Fibroblast of lung (primary cell): ENCODE measurements around the gene ANAPC2. TPM values are rescaled to one million over a fixed set of nuclear protein-coding genes. Genes with fewer than 3 reads are reported as not detected.

Source experiments
- DNase-seq, 2 donors: peaks; one replicate each; pipeline versions ENCODE4 v3.0.0 to v3.0.0-alpha.2; 2010; ENCODE audit warnings: low read depth in 2 of 2
- H2AFZ ChIP-seq: 2 replicates; pipeline ENCODE4 v1.5.1; 2012; ENCODE audit warnings: low read length, control low read depth, inconsistent platforms
- H3K27ac ChIP-seq: 2 replicates; pipeline ENCODE4 v1.5.1; 2011; ENCODE audit warnings: low read length, control low read depth; ENCODE audit not compliant: insufficient read depth
- H3K27me3 ChIP-seq: 2 replicates; pipeline ENCODE4 v1.5.1; 2011; ENCODE audit warnings: mild to moderate bottlenecking, low read length; ENCODE audit not compliant: control insufficient read depth, insufficient read depth
- H3K36me3 ChIP-seq: 2 replicates; pipeline ENCODE4 v1.5.1; 2011; ENCODE audit warnings: low read length; ENCODE audit not compliant: control insufficient read depth, insufficient read depth
- H3K4me1 ChIP-seq: 2 replicates; pipeline ENCODE4 v1.5.1; 2011; ENCODE audit warnings: low read length; ENCODE audit not compliant: control insufficient read depth, insufficient read depth; ENCODE audit errors: extremely low read depth
- H3K4me2 ChIP-seq: 2 replicates; pipeline ENCODE4 v1.5.1; 2011; ENCODE audit warnings: low read length, control low read depth; ENCODE audit not compliant: insufficient read depth; ENCODE audit errors: extremely low read depth
- H3K4me3 ChIP-seq, 4 experiments: fragments of 200-600 bp in 1 of 4; sonication (generic) in 1 of 4; replicated peaks in 1 of 4; 2 replicates each; pipeline ENCODE4 v1.5.1; 2011 to 2016; ENCODE audit warnings: low read length in 4 of 4, low read depth in 3 of 4, mild to moderate bottlenecking in 3 of 4, control low read depth in 2 of 4, inconsistent platforms in 1 of 4, mixed read lengths in 1 of 4; ENCODE audit not compliant: insufficient read depth in 1 of 4; ENCODE audit errors: control extremely low read depth in 1 of 4
- H3K79me2 ChIP-seq: 2 replicates; pipeline ENCODE4 v1.5.1; 2012; ENCODE audit warnings: mild to moderate bottlenecking, low read length, inconsistent platforms; ENCODE audit not compliant: control insufficient read depth, insufficient read depth
- H3K9ac ChIP-seq: 2 replicates; pipeline ENCODE4 v1.5.1; 2011; ENCODE audit warnings: mild to moderate bottlenecking, low read length, control low read depth; ENCODE audit not compliant: insufficient read depth
- H3K9me3 ChIP-seq: 2 replicates; pipeline ENCODE4 v1.5.1; 2012; ENCODE audit warnings: low read depth, low read length; ENCODE audit not compliant: control insufficient read depth, insufficient read depth
- H4K20me1 ChIP-seq: 2 replicates; pipeline ENCODE4 v1.5.1; 2011; ENCODE audit warnings: low read length; ENCODE audit not compliant: control insufficient read depth, insufficient read depth; ENCODE audit errors: extremely low read depth
- EZH2 ChIP-seq: IDR thresholded peaks from 2 replicates; pipeline ENCODE4 v1.5.1; 2012; ENCODE audit warnings: low read length, control low read depth, mild to moderate bottlenecking; ENCODE audit errors: missing control alignments
- polyA plus RNA-seq, 2 donors: library from polyadenylated mRNA; depleted of rRNA in 1 of 2; stranded (reverse) in 1 of 2; unstranded in 1 of 2; fragments of >200 nt; gene quantifications; 2 replicates each; pipeline ENCODE4 v1.2.1, GENCODE V29; 2011 to 2012; ENCODE audit warnings: missing spikeins in 1 of 2
- total RNA-seq: library from RNA; depleted of rRNA; stranded (reverse); fragments of >200 nt; gene quantifications from 2 replicates; pipeline ENCODE4 v1.2.1, GENCODE V29; 2014
- TF ChIP-seq, protein P1 (sequence below), 2 donors: IDR thresholded peaks in 1 of 2; conservative IDR thresholded peaks in 1 of 2; 1 replicate in 1 of 2; 2 replicates in 1 of 2; pipeline ENCODE4 v1.5.1; 2011 to 2012; ENCODE audit warnings: low read length in 2 of 2, control low read depth in 1 of 2, inconsistent platforms in 1 of 2, low read depth in 1 of 2, mild to moderate bottlenecking in 1 of 2

ANAPC2 gene
- total and polyA plus RNA-seq, 2 donors (not counting 1 experiment from before 2014, with no cell fraction given): 9.1 to 18.0 TPM

DNA sequence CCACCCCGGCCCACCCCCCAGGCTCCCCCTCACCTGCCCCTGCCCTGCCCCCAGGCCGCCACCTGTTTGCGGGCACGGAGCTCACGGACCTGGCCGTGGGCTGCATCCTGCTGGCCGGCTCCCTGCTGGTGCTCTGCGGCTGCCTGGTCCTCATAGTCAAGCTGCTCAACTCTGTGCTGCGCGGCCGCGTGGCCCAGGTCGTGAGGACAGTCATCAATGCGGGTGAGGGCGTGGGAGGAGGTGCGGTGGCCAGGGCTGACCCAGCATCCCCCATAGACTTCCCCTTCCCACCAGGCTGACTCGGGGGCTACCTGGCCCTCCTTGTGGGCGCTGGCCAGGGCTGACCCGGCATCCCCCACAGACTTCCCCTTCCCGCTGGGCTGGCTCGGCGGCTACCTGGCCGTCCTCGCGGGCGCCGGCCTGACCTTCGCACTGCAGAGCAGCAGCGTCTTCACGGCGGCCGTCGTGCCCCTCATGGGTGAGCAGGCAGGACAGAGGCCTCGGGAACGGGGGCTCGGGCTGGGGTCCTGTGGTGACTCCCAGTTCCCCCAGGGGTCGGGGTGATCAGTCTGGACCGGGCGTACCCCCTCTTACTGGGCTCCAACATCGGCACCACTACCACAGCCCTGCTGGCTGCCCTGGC lies 45.8 kb upstream of the ANAPC2 start:
- H3K36me3 ChIP-seq: no peaks in the 10 kb centered on the region
- DNase-seq: no peak
- no peak overlapping the region for H3K4me2 ChIP-seq
- no peaks in the 10 kb centered on the region for H4K20me1 ChIP-seq
- H3K27me3 ChIP-seq: no peaks in the 10 kb centered on the region
- H3K27ac ChIP-seq: no peak overlapping the region
- no peak overlapping the region for H3K4me3 ChIP-seq
- peaks cover 11% of the 10 kb centered on the region for H3K79me2 ChIP-seq
- peaks cover 2% of the 10 kb centered on the region for H3K4me1 ChIP-seq
- H3K9me3 ChIP-seq: no peaks in the 10 kb centered on the region
- TF ChIP-seq EZH2: no peak
- TF ChIP-seq, protein P1, sequence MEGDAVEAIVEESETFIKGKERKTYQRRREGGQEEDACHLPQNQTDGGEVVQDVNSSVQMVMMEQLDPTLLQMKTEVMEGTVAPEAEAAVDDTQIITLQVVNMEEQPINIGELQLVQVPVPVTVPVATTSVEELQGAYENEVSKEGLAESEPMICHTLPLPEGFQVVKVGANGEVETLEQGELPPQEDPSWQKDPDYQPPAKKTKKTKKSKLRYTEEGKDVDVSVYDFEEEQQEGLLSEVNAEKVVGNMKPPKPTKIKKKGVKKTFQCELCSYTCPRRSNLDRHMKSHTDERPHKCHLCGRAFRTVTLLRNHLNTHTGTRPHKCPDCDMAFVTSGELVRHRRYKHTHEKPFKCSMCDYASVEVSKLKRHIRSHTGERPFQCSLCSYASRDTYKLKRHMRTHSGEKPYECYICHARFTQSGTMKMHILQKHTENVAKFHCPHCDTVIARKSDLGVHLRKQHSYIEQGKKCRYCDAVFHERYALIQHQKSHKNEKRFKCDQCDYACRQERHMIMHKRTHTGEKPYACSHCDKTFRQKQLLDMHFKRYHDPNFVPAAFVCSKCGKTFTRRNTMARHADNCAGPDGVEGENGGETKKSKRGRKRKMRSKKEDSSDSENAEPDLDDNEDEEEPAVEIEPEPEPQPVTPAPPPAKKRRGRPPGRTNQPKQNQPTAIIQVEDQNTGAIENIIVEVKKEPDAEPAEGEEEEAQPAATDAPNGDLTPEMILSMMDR (conservative IDR thresholded peaks at IDR 0.05 in 1 of 2, IDR thresholded peaks at IDR 0.05 in 1 of 2; ENCODE audit: low read depth in 1 of 2, low read length in 2 of 2): no peak
- H2AFZ ChIP-seq: no peak overlapping the region
- H3K9ac ChIP-seq: no peak overlapping the region

DNA sequence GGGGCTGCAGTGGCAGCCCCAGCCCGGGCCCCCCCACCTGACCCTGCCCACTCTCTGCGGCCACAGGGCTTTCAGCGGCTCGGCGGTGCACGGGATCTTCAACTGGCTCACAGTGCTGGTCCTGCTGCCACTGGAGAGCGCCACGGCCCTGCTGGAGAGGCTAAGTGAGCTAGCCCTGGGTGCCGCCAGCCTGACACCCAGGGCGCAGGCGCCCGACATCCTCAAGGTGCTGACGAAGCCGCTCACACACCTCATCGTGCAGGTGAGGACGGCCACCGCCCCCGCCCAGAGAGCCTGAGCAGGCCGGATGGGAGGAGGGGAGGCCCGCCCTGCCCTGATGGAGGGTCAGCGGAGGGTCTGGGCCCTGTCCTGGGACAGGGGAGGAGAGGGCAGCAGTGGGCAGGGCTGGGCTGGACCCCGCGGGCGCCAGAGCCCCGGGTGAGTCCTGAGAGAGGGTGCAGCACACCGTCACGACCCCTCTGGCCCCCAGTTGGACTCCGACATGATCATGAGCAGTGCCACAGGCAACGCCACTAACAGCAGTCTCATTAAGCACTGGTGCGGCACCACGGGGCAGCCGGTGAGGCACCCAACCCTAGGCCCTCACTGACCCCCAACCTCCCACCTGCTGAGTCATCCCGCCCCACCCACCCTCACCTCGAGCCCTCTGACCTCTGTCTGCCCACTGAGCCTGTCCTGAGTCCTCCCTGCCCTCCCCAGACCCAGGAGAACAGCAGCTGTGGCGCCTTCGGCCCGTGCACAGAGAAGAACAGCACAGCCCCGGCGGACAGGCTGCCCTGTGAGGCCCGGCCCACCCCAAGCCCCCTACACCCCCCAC lies 45.0 kb upstream of the ANAPC2 start:
- Histone ChIP-seq H3K79me2 (peaks cover 3% of the 10 kb centered on the region), H3K4me1 (no peaks in the 10 kb centered on the region), H4K20me1 (no peaks in the 10 kb centered on the region), H3K36me3 (no peaks in the 10 kb centered on the region), H3K9ac (no peak overlapping the region), H3K27me3 (no peaks in the 10 kb centered on the region), H3K27ac (no peak overlapping the region), H3K9me3 (no peaks in the 10 kb centered on the region), H2AFZ (no peak overlapping the region), H3K4me3 (no peak overlapping the region), H3K4me2 (no peak overlapping the region)
- no peak for DNase-seq
- TF ChIP-seq, protein P1 (conservative IDR thresholded peaks at IDR 0.05 in 1 of 2, IDR thresholded peaks at IDR 0.05 in 1 of 2; ENCODE audit: low read depth in 1 of 2, low read length in 2 of 2): no peak
- TF ChIP-seq EZH2: no peak

DNA sequence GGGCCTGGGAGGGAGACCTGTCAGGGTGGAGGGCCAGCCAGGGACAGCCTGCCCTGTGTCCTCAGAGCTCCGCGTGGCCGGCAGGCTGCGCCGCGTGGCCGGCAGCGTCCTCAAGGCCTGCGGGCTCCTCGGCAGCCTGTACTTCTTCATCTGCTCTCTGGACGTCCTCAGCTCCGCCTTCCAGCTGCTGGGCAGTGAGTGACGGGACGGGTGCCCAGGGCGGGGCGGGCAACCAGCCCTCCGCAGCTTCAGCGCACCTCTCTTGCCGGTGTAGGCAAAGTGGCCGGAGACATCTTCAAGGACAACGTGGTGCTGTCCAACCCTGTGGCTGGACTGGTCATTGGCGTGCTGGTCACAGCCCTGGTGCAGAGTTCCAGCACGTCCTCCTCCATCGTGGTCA lies 44.1 kb upstream of the ANAPC2 start:
- Histone ChIP-seq H3K4me2 (no peak overlapping the region), H3K27ac (no peak overlapping the region), H3K9ac (no peak overlapping the region), H3K36me3 (no peaks in the 10 kb centered on the region), H3K4me1 (no peaks in the 10 kb centered on the region), H3K9me3 (no peaks in the 10 kb centered on the region), H2AFZ (no peak overlapping the region), H3K79me2 (no peaks in the 10 kb centered on the region), H3K4me3 (no peak overlapping the region), H3K27me3 (no peaks in the 10 kb centered on the region), H4K20me1 (no peaks in the 10 kb centered on the region)
- TF ChIP-seq, protein P1 (conservative IDR thresholded peaks at IDR 0.05 in 1 of 2, IDR thresholded peaks at IDR 0.05 in 1 of 2; ENCODE audit: low read depth in 1 of 2, low read length in 2 of 2): no peak
- TF ChIP-seq EZH2: no peak
- no peak for DNase-seq
